Breast epithelium (tissue), 3 donors: Measurements from ENCODE around the gene BHMT.
"Not testable (repeated sequence)": the region's sequence is repeated elsewhere in the genome, so short reads cannot be mapped to it uniquely, and the experiment has no call there.

ENCODE experiments used
- POLR2A ChIP-seq: fragments of 450-650 bp; IDR thresholded peaks from one replicate; pipeline ENCODE4 v1.6.1; 2016; ENCODE audit warnings: antibody characterized with exemption, mild to moderate bottlenecking, moderate library complexity
- POLR2AphosphoS5 ChIP-seq, 3 donors: sonication (generic); formaldehyde crosslinking; IDR thresholded peaks; one replicate each; pipeline ENCODE4 v1.6.1; 2017; ENCODE audit warnings: antibody characterized with exemption in 3 of 3
- TF ChIP-seq, protein P1 (sequence below), 3 donors: fragments of 450-650 bp; IDR thresholded peaks; one replicate each; pipeline ENCODE4 v1.5.1; 2016 to 2017; ENCODE audit warnings: antibody characterized with exemption in 3 of 3, mild to moderate bottlenecking in 3 of 3, moderate library complexity in 3 of 3

DNA sequence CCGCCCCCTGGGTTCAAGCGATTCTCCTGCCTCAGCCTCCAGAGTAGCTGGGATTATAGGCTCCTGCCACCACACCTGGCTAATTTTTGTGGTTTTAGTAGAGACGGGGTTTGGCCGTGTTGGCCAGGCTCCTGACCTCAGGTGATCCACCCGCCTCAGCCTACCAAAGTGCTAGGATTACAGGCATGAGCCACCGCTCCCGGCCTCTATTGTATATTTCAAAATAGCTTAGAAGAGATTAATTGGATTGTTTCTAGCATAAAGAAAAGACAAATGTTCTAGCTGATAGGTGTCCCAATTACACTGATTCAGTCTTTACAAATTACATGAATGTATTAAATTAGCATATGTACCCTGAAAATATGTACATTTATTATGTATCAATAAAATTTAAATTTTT is 50.0 kb downstream of the BHMT start:
- not testable (repeated sequence) for TF ChIP-seq POLR2A; POLR2AphosphoS5 (IDR thresholded peaks at IDR 0.05)
- TF ChIP-seq, protein P1, sequence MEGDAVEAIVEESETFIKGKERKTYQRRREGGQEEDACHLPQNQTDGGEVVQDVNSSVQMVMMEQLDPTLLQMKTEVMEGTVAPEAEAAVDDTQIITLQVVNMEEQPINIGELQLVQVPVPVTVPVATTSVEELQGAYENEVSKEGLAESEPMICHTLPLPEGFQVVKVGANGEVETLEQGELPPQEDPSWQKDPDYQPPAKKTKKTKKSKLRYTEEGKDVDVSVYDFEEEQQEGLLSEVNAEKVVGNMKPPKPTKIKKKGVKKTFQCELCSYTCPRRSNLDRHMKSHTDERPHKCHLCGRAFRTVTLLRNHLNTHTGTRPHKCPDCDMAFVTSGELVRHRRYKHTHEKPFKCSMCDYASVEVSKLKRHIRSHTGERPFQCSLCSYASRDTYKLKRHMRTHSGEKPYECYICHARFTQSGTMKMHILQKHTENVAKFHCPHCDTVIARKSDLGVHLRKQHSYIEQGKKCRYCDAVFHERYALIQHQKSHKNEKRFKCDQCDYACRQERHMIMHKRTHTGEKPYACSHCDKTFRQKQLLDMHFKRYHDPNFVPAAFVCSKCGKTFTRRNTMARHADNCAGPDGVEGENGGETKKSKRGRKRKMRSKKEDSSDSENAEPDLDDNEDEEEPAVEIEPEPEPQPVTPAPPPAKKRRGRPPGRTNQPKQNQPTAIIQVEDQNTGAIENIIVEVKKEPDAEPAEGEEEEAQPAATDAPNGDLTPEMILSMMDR (IDR thresholded peaks at IDR 0.05): not testable (repeated sequence)
